ENCODE results near the gene SPIRE1. TPM values are rescaled to one million over a fixed set of nuclear protein-coding genes. Genes with fewer than 3 reads are reported as not detected.

Gene SPIRE1
- total and polyA plus RNA-seq, 7 experiments from 2014 or later: 0.66 to 2.9 (median 1.3) TPM; not detected in 1

DNA sequence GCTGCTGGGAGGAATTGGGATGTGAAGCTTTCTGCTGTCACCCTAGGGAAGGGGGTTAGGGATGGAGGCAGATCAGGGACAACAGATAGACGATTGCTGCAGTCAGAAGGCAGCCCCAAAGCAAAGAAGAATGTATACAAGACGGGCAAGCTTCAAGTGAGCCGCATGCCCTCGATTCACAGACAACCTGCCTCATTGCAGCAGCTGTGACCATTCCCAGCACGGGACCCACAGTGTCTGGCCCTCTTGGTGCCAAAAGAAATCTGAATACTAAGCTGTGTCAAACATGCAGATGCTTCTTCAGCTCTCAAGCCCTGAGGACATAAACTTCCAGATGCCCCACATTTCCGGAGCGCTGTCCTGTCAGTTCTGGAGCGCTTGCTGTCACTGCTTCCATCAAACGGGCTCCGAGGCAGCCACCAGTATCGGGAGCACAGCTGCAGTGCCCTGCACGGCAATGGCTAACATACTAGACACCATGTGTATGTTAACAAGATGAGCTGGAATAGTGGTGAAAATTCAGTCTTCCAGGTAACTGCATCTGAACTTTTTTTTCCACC lies 216.4 kb downstream of the SPIRE1 start:
- Histone ChIP-seq H3K4me3 (ENCODE audit: low read length) (no peak overlapping the region), H3K27ac (ENCODE audit: low read depth, low read length) (no peak overlapping the region), H3K9me3 (ENCODE audit: control insufficient read depth in 2 of 3, low read length in 3 of 3) (no peaks in the 10 kb centered on the region), H3K36me3 (ENCODE audit: control insufficient read depth in 2 of 3, insufficient read depth in 3 of 3, low read length in 3 of 3) (no peaks in the 10 kb centered on the region), H3K27me3 (ENCODE audit: control insufficient read depth in 2 of 2, insufficient read depth in 2 of 2, low read length in 2 of 2) (no peaks in the 10 kb centered on the region), H3K4me1 (ENCODE audit: control insufficient read depth in 2 of 2, insufficient read depth in 2 of 2, low read length in 2 of 2) (no peaks in the 10 kb centered on the region)
- Mint-ChIP-seq H3K4me3 (no peak overlapping the region), H3K4me1 (no peaks in the 10 kb centered on the region), H3K36me3 (peaks cover 0 to 11% (median 0%) of the 10 kb centered on the region in 5 donors), H3K27me3 (no peaks in the 10 kb centered on the region), H3K27ac (no peak overlapping the region), H3K9me3 (peaks cover 0 to 12% (median 0%) of the 10 kb centered on the region in 11 donors)
- intact Hi-C loops (cut with micrococcal nuclease): no loop called here
- ATAC-seq: no peak
- POLR2A ChIA-PET: interaction anchor here (0.5 kb wide), 1 partner anchor 605 kb away, joined by 3 read pairs; no protein-coding TSS in a partner anchor
- CTCF ChIA-PET: no interaction called here
- DNase-seq: no peak

GRCh38 chr18:12438257-12438656 lies 219.7 kb downstream of the SPIRE1 start:
- CTCF ChIA-PET: no interaction called here
- intact Hi-C loops (cut with micrococcal nuclease): no loop called here
- ATAC-seq: no peak

DNA sequence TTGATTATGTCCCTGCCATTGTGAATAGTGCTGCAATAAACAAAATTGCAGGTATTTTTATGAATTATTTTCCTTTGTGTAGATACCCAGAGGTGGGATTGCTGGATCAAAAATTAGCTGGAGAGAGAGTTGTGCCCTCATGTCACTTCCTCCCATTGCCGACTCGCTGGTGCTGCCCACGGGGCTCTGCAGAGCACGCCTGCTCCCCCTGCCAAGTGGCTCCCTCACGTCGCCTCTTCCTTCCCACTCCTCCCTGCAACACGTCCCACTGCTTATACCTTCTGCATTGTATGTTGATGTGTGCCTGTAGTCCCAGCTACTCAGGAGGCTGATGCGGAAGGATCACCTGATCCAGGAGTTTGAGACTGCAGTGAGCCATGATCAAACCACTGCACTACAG lies 222.0 kb downstream of the SPIRE1 start:
- H3K27ac ChIP-seq (ENCODE audit: low read depth, low read length): no peak overlapping the region
- no peaks in the 10 kb centered on the region for H3K27me3 ChIP-seq (ENCODE audit: control insufficient read depth in 2 of 2, insufficient read depth in 2 of 2, low read length in 2 of 2)
- ATAC-seq (no peak), DNase-seq (no peak)
- CTCF ChIA-PET: no interaction called here
- H3K36me3 Mint-ChIP-seq: peaks cover 0 to 11% (median 0%) of the 10 kb centered on the region in 5 donors
- no peak overlapping the region for H3K27ac Mint-ChIP-seq
- peaks cover 0 to 5% (median 0%) of the 10 kb centered on the region in 11 donors for H3K9me3 Mint-ChIP-seq
- H3K9me3 ChIP-seq (ENCODE audit: control insufficient read depth in 2 of 3, low read length in 3 of 3): no peaks in the 10 kb centered on the region
- no peaks in the 10 kb centered on the region for H3K4me1 Mint-ChIP-seq
- POLR2A ChIA-PET: no interaction called here
- no peaks in the 10 kb centered on the region for H3K27me3 Mint-ChIP-seq
- H3K36me3 ChIP-seq (ENCODE audit: control insufficient read depth in 2 of 3, insufficient read depth in 3 of 3, low read length in 3 of 3): no peaks in the 10 kb centered on the region
- H3K4me1 ChIP-seq (ENCODE audit: control insufficient read depth in 2 of 2, insufficient read depth in 2 of 2, low read length in 2 of 2): no peaks in the 10 kb centered on the region
- no peak overlapping the region for H3K4me3 Mint-ChIP-seq
- H3K4me3 ChIP-seq (ENCODE audit: low read length): no peak overlapping the region
- intact Hi-C loops (cut with micrococcal nuclease): no loop called here

More at GRCh38 chr18:12438257-12438656, 219.7 kb downstream of the SPIRE1 start:
- Histone ChIP-seq H3K4me3 (ENCODE audit: low read length) (no peak overlapping the region), H3K9me3 (ENCODE audit: control insufficient read depth in 2 of 3, low read length in 3 of 3) (no peaks in the 10 kb centered on the region), H3K36me3 (ENCODE audit: control insufficient read depth in 2 of 3, insufficient read depth in 3 of 3, low read length in 3 of 3) (no peaks in the 10 kb centered on the region), H3K4me1 (ENCODE audit: control insufficient read depth in 2 of 2, insufficient read depth in 2 of 2, low read length in 2 of 2) (no peaks in the 10 kb centered on the region), H3K27me3 (ENCODE audit: control insufficient read depth in 2 of 2, insufficient read depth in 2 of 2, low read length in 2 of 2) (no peaks in the 10 kb centered on the region), H3K27ac (ENCODE audit: low read depth, low read length) (no peak overlapping the region)
- POLR2A ChIA-PET: no interaction called here
- no peak for DNase-seq
- H3K4me3 Mint-ChIP-seq: no peak overlapping the region
- H3K27me3 Mint-ChIP-seq: no peaks in the 10 kb centered on the region
- peaks cover 0 to 5% (median 0%) of the 10 kb centered on the region in 11 donors for H3K9me3 Mint-ChIP-seq
- no peaks in the 10 kb centered on the region for H3K4me1 Mint-ChIP-seq
- peaks cover 0 to 7% (median 0%) of the 10 kb centered on the region in 5 donors for H3K36me3 Mint-ChIP-seq
- no peak overlapping the region for H3K27ac Mint-ChIP-seq

DNA sequence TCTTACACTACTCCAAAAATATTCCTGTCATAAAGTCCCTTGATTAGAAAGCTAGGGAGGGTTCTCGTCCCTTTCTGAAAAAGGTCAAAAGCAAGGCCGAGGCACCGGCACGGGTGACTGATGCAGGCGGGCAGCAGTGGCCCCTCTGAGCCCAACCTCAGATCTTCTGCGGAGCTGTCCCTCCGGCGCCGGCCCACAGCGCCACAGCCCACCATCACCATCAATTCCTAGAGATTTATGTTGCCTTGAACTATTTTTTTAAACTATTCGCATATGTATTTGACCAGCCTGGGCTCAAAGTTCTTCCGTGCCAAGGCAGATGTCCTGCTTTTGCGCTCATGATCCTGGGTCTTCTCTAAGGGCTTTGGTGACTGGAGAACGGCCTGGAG lies 223.4 kb downstream of the SPIRE1 start:
- ATAC-seq: no peak
- CTCF ChIA-PET: no interaction called here

GRCh38 chr18:12433829-12434540 lies 223.9 kb downstream of the SPIRE1 start:
- intact Hi-C loops (cut with micrococcal nuclease): no loop called here
- Mint-ChIP-seq H3K36me3 (peaks cover 0 to 11% (median 0%) of the 10 kb centered on the region in 5 donors), H3K4me1 (no peaks in the 10 kb centered on the region), H3K27ac (peak overlapping the region in 1 of 9 donors; percentile 71), H3K27me3 (no peaks in the 10 kb centered on the region), H3K4me3 (no peak overlapping the region), H3K9me3 (peaks cover 0 to 5% (median 0%) of the 10 kb centered on the region in 11 donors)
- H3K4me3 ChIP-seq (ENCODE audit: low read length): no peak overlapping the region
- no peaks in the 10 kb centered on the region for H3K36me3 ChIP-seq (ENCODE audit: control insufficient read depth in 2 of 3, insufficient read depth in 3 of 3, low read length in 3 of 3)
- H3K4me1 ChIP-seq (ENCODE audit: control insufficient read depth in 2 of 2, insufficient read depth in 2 of 2, low read length in 2 of 2): no peaks in the 10 kb centered on the region
- ATAC-seq (no peak), DNase-seq (no peak)
- H3K9me3 ChIP-seq (ENCODE audit: control insufficient read depth in 2 of 3, low read length in 3 of 3): no peaks in the 10 kb centered on the region
- H3K27ac ChIP-seq (ENCODE audit: low read depth, low read length): no peak overlapping the region
- H3K27me3 ChIP-seq (ENCODE audit: control insufficient read depth in 2 of 2, insufficient read depth in 2 of 2, low read length in 2 of 2): no peaks in the 10 kb centered on the region
- ChIA-PET POLR2A (no interaction called here), CTCF (no interaction called here)

More for the DNA sequence above, 223.4 kb downstream of the SPIRE1 start:
- intact Hi-C loops (cut with micrococcal nuclease): no loop called here
- H3K36me3 Mint-ChIP-seq: peaks cover 0 to 11% (median 0%) of the 10 kb centered on the region in 5 donors
- no peaks in the 10 kb centered on the region for H3K4me1 ChIP-seq (ENCODE audit: control insufficient read depth in 2 of 2, insufficient read depth in 2 of 2, low read length in 2 of 2)
- no peaks in the 10 kb centered on the region for H3K4me1 Mint-ChIP-seq
- no peak for DNase-seq
- H3K9me3 ChIP-seq (ENCODE audit: control insufficient read depth in 2 of 3, low read length in 3 of 3): no peaks in the 10 kb centered on the region
- H3K9me3 Mint-ChIP-seq: peaks cover 0 to 5% (median 0%) of the 10 kb centered on the region in 11 donors
- H3K27ac Mint-ChIP-seq: peak overlapping the region in 1 of 9 donors; percentile 16
- no peaks in the 10 kb centered on the region for H3K27me3 Mint-ChIP-seq
- no peaks in the 10 kb centered on the region for H3K36me3 ChIP-seq (ENCODE audit: control insufficient read depth in 2 of 3, insufficient read depth in 3 of 3, low read length in 3 of 3)
- no peak overlapping the region for H3K4me3 ChIP-seq (ENCODE audit: low read length)
- no peak overlapping the region for H3K4me3 Mint-ChIP-seq
- no peak overlapping the region for H3K27ac ChIP-seq (ENCODE audit: low read depth, low read length)
- POLR2A ChIA-PET: no interaction called here
- no peaks in the 10 kb centered on the region for H3K27me3 ChIP-seq (ENCODE audit: control insufficient read depth in 2 of 2, insufficient read depth in 2 of 2, low read length in 2 of 2)

- H3K9me3 ChIP-seq (ENCODE audit: control insufficient read depth in 2 of 3, low read length in 3 of 3): no peaks in the 10 kb centered on the region
- Mint-ChIP-seq H3K36me3 (peaks cover 0 to 11% (median 0%) of the 10 kb centered on the region in 5 donors), H3K27me3 (no peaks in the 10 kb centered on the region), H3K4me1 (no peaks in the 10 kb centered on the region), H3K4me3 (no peak overlapping the region), H3K27ac (no peak overlapping the region), H3K9me3 (peaks cover 0 to 5% (median 0%) of the 10 kb centered on the region in 11 donors)
- H3K27ac ChIP-seq (ENCODE audit: low read depth, low read length): no peak overlapping the region
- ChIA-PET POLR2A (no interaction called here), CTCF (no interaction called here)
- no peak overlapping the region for H3K4me3 ChIP-seq (ENCODE audit: low read length)
- DNase-seq: no peak
- no peaks in the 10 kb centered on the region for H3K36me3 ChIP-seq (ENCODE audit: control insufficient read depth in 2 of 3, insufficient read depth in 3 of 3, low read length in 3 of 3)
- intact Hi-C loops (cut with micrococcal nuclease): no loop called here
- ATAC-seq: no peak
- H3K27me3 ChIP-seq (ENCODE audit: control insufficient read depth in 2 of 2, insufficient read depth in 2 of 2, low read length in 2 of 2): no peaks in the 10 kb centered on the region
- H3K4me1 ChIP-seq (ENCODE audit: control insufficient read depth in 2 of 2, insufficient read depth in 2 of 2, low read length in 2 of 2): no peaks in the 10 kb centered on the region
These were observed 225.0 kb downstream of the SPIRE1 start for GRCh38 chr18:12432881-12433280.

DNA sequence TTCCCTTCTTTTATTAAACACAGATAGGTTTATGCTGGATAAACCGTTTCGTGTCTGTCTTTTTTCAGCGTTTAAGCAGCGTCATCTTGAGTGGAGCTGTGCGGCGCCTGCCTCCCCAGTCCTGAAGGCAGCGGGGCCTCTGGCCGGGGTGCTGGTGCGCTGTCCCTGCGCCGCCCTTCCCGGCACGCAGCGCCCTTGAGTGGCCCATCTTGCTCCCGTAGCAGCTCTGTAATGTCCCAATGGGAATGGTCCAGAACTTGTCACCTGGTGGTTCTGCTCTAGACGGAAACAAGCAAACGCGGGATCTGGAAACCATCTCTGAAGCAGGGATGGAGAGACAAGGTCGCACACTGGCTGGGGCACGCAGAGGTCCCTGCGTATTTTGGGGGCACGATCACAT lies 225.7 kb downstream of the SPIRE1 start:
- H3K27me3 ChIP-seq (ENCODE audit: control insufficient read depth in 2 of 2, insufficient read depth in 2 of 2, low read length in 2 of 2): no peaks in the 10 kb centered on the region
- Mint-ChIP-seq H3K9me3 (peaks cover 0 to 5% (median 0%) of the 10 kb centered on the region in 11 donors), H3K27me3 (no peaks in the 10 kb centered on the region), H3K4me1 (peaks cover 0 to 2% (median 0%) of the 10 kb centered on the region in 7 donors), H3K36me3 (peaks cover 0 to 11% (median 0%) of the 10 kb centered on the region in 5 donors), H3K4me3 (no peak overlapping the region), H3K27ac (no peak overlapping the region)
- ATAC-seq (no peak), DNase-seq (no peak)
- ChIA-PET POLR2A (no interaction called here), CTCF (no interaction called here)
- intact Hi-C loops (cut with micrococcal nuclease): no loop called here
- no peak overlapping the region for H3K4me3 ChIP-seq (ENCODE audit: low read length)
- H3K27ac ChIP-seq (ENCODE audit: low read depth, low read length): no peak overlapping the region
- no peaks in the 10 kb centered on the region for H3K36me3 ChIP-seq (ENCODE audit: control insufficient read depth in 2 of 3, insufficient read depth in 3 of 3, low read length in 3 of 3)
- H3K9me3 ChIP-seq (ENCODE audit: control insufficient read depth in 2 of 3, low read length in 3 of 3): no peaks in the 10 kb centered on the region
- H3K4me1 ChIP-seq (ENCODE audit: control insufficient read depth in 2 of 2, insufficient read depth in 2 of 2, low read length in 2 of 2): no peaks in the 10 kb centered on the region

All from naive thymus-derived CD4-positive, alpha-beta T cell (primary cell).